ENCODE data around the gene EHMT1.

EHMT1 gene

DNA sequence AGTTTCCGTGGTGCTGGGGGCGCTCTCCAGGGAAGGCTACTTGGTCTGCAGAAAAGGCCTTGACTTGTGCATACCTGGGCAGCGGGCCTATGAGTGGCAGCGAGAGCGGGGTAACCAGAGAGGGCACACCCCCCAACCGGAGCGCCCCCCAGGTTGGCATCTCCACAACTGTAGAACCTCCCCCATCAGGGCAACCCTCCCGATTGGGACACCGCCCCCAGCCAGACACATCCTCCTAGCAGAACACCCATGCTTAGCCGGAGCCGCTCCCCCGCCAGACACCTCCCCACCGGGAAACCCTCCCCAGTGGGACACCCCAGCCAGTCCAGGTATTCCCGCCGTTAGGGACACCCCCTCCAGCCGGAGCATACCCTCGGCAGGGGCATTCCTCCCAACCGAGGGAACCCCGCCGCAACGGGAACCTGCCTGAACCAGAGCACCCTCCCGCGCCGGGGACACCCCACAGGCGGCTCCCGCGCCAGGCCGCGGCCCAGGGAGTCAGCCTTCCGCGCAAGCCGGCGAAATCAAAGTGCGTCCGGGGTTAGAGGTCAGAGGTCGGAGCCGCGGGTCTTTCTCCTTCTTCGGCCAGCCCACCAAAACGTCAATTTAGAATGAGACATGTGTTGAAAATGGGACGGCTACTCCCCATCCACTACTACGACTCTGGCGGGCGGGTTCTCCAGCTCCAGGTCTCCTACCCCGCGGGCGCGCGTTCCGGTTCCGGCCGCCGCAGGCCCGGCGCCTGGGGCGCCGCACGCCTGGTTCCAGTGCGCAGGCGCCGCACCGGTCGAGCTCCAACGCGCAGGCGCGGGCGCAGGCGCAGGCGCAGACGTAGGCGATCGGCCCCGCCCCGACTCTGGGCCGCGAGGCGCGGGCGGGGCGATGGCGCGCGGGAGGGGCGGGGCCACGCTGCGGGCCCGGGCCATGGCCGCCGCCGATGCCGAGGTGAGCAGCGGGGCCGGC lies at the start of gene EHMT1:
Gene EHMT1, plus strand, starts transcription at position 901 of the 963 bp plus-strand sequence. Its CDS starts 24 bp downstream, at position 925.
- peak; percentile 94 for DNase-seq (ENCODE audit: low spot score)

DNA sequence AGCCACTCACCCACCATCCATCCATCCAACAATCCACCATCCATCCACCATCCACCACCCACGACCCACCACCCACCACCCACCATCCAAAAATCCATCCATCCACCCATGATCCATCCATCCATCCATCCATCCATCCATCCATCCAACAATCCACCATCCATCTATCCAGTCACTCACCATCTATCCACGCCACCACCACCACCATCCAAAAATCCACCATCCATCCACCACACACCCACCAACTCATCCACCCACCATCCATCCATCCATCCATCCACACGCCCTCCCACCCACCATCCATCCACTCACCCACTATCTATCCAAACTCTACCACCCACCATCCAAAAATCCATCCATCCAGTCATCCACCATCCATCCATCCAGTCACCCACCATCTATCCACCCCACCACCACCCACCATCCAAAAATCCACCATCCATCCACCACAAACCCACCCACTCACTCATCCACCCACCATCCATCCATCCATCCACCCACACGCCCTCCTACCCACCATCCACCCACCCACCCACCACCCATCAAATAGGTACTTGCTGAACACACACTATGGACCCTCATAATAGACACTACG lies 49.1 kb upstream of the EHMT1 start:
- no peak for DNase-seq (ENCODE audit: low spot score)

DNA sequence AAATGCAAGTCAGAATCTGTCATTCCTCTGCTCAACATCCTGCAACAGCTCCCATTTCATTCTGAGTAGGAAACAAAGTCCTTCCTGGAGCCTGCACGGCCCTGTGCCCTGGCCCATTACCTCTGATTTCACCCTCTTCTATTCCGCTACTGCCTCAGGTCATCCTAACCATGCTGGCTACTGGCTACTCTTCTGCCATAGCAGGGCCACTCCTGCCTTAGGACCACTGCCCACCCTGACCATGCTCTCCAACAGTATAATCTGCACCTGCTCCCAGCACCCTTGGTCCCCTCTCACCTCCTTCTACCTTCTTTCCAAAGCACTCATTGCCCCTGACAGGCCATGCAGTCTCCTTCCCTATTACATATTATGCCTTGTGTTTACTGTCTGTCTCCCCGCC lies 48.2 kb upstream of the EHMT1 start:
- DNase-seq (ENCODE audit: low spot score), result no peak

DNA sequence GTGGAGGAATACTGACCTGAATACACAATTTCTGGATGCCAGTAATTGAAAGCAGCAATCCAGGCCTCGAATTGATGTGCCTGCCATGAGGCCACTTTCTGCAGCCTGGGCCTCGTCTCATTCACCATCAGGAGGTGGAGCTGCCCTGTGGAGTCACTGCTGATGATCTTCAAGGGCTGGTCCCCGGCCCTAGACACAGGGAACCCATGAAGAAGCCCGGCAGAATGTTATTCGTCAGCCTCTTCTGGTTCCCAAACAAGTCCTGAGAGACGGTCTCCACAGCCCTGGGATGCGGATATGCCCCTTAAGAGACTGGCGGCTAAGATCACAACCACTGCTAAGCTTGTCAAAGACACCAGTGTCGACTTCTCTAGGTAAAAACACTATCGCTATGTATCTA lies 44.6 kb upstream of the EHMT1 start:
- DNase-seq (ENCODE audit: low spot score), result no peak

DNA sequence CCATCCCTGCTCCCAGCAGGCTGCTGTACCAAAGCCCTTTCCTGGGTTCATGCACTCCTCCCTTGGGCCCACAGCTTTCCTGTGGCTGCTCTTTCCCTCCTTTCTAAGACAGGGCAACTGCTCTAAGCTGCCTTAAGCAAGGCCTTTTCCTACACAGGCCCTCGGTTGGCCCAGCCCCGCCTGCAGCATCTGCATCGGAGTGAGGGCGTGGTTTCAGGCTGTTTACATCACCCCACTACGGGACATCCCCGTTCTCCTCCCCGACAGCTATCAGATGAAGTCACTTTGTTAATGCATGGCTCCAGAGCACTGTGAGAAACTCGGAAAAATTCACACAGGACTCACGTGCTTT lies 43.5 kb upstream of the EHMT1 start:
- DNase-seq (ENCODE audit: low spot score), result no peak

DNA sequence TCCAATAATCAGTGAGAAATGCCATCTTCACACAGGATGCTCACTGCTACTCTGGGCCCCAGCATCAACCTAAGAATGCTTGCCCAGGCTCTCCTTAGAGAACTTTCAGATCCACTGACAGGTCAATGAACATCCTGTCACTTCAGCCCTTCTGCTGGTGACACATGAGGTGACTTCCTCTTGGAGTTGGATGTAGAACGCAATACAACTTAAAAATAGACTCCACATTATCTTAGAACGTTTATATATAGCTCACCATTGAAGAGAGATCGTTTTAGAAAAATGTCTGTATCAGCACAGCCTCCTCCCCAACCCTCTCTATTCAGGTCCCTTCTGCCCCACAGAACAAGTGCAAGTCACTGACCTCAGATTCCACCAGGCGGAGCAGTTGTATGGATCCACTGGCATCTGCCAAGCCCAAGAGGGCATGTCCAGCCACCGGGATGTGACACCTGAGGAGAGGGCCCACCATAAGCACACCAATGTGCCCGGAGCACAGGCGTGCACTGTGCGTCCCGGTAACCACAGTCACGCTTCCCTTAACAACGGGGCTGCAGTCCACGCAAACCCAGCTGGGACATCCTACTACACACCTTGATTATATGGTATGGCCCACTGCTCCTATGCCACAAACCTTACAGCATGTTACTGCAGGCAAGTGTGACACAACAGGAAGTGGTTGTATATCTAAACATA lies 42.9 kb upstream of the EHMT1 start:
- no peak for DNase-seq (ENCODE audit: low spot score)

DNA sequence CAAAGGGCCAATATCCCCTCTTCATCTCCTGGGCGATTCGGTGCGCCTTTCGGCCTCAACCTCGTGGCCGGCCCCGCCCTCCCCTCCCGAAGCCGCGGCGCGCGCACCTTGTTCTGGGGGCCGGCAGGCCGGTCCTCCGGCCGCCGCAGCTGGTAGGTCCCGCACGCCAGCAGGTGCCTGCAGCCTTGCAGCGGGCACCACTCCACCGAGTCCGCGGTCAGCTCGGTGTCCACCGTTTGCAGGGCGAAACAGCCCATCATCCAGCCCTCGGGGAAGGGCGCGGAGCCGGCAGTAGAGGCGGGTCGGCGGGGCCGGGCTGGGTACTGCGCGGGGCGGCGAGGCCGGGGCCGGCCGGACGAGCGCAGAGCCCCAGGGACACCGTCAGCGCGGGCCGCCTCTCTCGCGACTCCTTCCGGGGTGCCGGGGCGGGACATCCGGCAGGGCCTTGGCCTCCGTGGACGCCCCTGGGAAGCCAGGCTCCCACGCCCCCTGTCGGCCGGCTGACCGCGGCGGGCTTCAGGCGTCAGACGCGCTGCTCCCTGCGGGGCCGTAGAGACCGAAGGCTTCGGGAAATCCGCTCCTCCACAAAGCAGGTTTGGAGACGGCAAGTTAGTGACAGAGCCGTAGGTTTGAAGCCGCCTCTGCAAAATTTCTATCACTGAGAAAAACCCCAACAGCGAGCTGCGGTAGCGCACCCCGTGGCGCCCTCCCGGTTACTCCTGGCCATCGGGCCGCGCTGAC lies 40.1 kb upstream of the EHMT1 start, which contains the start of gene DPH7:
Gene DPH7, minus strand, starts transcription at position 408 of the 741 bp plus-strand sequence. Its CDS starts 148 bp downstream, at position 260.
- peak; percentile 98 for DNase-seq (ENCODE audit: low spot score)

DNA sequence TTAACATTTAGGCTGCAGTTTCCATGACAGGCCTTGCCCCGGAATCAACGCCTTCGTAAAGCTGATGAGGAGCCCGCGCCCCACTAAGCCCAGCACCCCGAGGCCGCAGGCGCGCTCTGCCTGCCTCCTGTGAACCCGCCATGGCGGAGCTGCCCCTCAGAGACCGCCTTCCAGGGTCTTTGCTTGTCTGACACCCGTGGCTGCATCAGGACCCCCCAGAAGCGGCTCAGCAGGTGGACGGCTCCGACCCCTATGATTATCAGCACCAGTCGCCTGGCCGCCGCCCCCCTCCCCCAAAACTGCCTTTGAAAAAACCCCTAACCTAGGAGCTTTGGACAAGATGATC lies 39.6 kb upstream of the EHMT1 start:
- no peak for DNase-seq (ENCODE audit: low spot score)

DNA sequence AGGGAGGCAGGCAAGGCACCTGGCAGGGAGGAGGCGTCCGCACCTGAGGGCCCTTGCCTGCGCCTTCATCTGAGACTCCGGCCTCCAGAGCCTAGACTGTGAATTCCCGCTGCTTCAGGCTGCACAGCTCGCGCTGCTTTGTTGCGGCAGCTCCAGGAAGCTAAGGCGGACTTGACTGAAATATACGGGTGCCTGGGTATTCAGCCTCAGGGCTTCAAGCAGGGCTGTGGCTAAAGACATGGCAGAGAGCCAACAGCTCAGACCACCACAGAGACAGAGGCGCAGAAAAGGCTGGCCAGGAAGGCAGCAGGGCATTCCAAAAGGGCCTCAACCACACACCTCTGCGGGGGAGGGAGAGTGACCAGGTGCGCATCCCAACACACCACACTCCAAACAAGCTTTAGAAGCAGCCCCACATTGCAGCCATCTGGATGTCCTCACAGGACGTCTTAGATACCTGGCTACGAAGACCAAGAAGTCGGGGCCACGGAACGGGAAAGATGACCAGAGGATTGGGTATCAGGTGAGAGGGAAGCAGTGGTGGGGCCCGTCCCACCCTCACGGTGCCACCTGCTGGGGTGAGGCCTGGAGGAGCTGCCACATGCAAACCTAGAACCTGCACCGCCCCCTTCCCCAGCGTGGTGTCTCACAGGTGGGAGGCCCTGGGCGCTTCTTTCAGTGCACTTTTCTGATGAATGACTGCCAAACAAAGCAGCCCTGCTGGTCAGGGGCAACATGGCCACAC lies 38.4 kb upstream of the EHMT1 start:
- no peak for DNase-seq (ENCODE audit: low spot score)

DNA sequence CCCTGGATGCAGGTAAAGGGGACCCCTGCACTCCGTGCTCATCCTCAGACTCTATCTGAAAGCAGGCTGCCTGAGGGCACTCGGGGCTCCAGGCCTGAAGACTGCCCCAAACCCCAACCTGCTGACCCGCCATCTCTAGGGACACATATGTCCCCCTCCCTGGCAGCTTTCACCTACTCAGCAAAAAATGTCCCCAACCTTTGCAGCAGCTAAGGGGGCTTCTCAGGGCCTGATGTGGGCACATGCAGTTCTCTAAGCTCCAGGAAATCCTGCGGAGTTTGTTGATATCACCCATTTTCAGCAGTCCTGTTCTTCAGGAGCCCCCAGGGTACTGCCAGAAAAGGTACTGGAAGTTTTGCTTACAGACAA lies 37.9 kb upstream of the EHMT1 start:
- no peak for DNase-seq (ENCODE audit: low spot score)

DNA sequence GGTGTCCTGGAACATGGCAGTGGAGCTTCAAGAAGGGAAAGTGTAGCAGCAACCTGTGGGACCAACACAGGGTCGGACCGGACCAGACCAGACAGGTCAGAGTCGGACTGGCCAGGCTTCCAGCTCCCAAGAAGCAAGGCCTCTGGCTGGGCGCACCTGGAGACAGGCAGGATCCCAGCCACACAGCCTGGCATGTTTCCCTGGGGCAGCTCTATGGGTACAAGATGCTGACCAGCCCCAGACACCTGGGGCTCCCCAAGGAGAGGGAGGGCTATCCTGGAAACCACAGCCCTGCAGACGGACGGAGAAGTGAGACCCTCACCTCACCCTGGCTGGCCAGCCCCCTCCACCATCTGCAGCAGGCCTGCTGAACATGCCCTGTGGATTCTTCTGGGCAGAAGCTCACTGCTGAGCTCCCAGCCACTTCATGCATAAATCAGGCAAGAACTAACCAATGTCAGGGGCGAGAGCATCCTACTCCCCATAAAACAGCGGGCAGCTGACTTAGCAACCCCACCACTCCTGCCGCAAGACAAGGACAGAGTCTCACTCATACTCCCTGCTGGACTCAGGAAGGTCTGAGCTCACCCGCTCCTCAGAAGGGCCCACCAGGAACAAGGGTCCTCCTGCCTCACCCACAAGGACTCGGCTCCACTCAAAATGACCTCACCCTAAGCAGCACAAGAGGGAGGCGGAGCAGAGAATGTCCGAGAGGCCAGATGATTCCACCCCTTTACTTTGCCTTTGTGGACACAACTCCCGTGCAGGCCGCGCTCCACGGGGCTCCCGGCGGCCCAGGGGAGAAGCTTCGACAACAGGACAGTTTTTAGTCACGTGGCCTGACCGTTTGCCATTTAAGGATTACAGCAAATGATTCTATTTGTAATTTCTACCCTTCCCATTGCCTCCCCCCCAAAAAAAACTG lies 37.2 kb upstream of the EHMT1 start:
- DNase-seq (ENCODE audit: low spot score), result no peak

DNA sequence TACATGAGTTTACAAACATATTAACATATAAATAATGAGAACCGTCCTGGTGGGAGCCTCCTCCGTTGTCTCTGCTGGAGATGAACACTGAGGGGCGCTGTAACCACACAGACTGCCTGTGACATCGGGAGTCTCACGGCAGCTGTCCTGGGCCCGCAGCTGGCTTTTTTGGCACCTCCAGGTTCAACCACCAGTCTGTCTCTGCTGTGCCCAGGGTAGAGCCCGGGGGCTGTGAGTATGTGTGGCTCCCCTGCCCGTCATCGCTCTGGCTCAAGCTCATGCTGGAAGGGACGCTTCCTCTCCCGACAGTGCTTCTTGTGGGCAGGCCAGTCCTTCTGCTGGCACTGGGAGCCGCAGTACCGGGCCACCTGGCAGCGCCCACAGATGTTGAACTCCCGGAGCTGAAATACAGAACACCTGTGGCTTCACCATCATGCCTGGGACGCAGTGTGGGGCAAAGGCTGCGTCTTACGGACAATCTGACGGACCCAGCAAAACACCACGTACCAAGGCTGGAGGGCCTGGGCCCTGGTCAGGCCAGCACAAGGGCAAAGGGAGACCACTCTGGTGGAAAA lies 36.4 kb upstream of the EHMT1 start:
- peak; percentile 43 for DNase-seq (ENCODE audit: low spot score)

DNA sequence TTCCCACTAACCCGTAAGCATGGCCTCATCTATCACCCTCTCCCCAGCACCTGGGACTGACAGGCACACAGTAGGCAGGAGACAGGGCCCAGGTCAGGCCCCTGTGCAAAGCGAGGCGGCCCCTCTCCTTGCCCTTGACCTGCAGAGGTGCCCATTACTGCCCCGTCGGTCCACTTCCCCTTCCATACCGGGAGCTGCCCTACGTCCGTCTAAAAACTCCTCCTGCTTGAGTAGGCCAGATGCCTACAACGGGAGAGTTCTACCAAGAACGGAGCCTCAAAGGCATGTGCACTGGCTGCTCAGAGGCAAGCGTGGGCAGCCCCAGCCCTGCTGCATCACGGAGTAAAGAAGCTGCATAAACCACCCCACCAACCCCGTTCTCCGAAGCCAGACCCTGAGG lies 35.5 kb upstream of the EHMT1 start:
- no peak for DNase-seq (ENCODE audit: low spot score)

DNA sequence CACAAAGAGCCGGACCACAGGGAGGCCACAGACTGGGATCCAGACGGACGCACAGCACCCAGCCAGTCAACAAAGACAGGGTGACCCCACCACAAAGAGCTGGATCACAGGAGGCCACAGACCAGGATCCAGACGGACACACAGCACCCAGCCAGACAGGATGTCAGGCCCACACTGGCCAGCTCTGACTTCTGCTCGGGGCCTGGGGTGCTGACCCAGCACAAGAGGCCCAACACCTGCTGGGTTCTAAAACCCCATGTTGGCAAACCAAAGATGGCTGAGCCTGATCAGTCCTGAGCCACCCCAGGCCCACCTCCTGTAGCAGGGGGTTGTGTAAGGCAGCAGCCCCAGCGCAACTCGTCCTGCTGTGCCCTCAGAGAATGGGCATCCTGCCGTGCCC lies 34.8 kb upstream of the EHMT1 start:
- DNase-seq (ENCODE audit: low spot score), result no peak

DNA sequence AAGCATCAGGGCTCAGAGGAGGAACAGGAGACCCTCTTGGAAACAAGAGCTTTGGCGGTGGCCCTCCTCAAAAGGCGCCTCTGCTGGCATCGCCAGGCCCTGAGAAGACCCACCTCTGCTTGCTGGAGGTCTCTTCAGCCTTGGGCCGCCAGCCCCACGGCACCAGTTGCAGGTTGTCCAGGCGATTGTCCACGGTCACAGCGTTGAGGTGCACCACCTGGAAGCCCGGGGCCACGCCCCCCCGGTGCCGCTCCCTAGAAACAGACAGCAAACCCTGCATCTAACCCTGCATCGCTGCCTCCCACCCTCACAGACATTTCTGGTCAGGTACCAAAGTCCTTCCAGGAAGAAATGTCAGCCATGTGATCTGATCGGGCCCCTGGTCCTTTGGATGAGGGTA lies 32.0 kb upstream of the EHMT1 start:
- no peak for DNase-seq (ENCODE audit: low spot score)

DNA sequence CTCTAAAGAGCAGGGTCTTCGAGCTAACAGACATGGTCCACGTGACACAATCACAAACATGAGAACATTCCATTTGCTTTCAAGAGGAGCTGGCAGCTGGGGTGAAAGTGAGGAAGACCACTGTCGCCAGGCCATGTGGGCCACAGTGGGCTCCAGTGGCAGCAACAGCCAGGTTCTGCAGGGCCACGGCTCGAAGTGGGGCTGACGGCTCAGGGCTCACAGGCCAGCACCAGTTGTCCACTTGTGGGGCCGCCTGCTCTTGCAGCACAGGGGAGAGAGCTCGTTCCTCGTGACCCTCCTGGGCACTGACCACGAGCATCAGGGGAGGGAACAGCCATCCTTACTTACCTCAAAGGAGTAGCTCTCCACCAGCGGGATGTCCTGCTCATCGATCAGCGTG lies 30.5 kb upstream of the EHMT1 start:
- DNase-seq (ENCODE audit: low spot score), result no peak

DNA sequence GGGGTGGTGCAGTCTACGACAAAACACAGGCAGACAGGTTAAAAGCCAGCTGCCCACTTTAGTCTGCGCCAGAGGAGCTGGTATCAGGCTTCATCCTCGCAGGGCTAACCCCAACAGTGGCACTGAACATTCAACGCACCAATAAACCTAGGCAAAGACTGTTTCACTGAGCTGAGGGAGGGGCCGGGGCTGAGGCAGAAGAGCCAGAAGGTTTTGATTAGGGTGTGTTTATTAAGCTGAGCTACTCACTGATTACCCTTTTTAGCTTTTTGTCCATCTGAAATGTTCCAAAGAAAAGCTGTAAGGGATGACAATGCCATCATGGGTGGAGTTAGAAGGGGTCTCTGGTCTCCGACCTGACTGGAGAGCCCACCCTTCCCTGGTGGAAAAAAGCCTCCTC lies 29.9 kb upstream of the EHMT1 start:
- DNase-seq (ENCODE audit: low spot score), result no peak

DNA sequence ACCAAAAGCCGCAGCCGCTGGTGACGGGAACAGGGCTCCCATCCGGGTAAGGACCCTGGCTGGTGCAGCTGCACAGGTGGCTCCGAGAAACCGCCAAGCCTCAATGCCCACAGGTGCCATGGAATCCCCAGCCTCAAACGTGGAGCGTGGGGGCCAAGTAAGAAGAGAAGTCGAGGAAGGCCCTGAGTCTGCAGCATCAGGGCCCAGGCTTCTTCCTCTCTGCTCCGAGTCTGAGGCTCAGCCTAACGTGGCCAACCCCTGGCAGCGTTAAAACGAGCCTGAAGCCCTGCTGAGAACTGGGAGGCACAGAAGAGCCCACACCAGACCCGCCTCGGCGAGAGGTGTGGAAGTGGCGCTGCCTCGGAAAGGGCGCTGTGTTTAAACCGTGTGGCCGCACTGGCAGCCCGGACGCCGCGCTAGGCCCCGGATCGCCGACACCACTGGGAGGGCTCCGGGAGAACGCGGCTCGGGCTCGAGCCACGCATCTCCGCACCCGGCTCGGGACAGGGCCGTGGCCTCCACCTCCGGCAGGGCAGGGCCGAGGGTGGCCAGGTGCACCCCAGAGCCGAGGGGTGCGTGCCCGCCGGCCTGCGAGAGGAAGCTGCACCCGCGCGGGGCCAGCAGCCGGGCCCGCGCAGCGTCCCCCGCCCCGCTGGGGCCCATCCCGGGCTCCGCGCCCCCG lies 29.2 kb upstream of the EHMT1 start:
- DNase-seq (ENCODE audit: low spot score), result no peak

DNA sequence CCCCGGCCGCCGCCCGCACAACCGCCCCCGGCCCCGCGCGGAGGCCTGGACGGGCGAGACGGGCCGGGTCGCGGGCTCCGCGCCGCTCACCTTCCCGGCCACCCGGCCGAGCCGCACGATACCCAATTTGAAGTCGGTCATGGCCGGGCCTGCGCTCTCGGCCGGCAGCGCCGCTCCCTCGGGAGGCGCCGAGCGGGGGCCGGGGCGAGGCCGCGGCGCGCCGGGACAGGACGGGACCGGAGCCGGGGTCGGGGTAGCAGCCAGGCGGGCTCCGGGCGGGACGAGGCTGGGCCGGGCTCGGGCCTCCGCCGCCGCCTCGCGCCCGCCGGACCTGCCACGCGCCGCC lies 28.7 kb upstream of the EHMT1 start:
- DNase-seq (ENCODE audit: low spot score), result no peak

Data from RKO (cell line).